H1 (cell line): Measurements from ENCODE around the gene RABGGTA. TPM values are rescaled to one million over a fixed set of nuclear protein-coding genes. Genes with fewer than 3 reads are reported as not detected.

ENCODE experiments used
- CHD7 ChIP-seq: fragments of 300-600 bp; sonication (generic); IDR thresholded peaks from 2 replicates; pipeline ENCODE4 v1.7.1; 2012; ENCODE audit warnings: low read length, moderate library complexity, mild to moderate bottlenecking, inconsistent platforms; ENCODE audit not compliant: insufficient replicate concordance
- SRF ChIP-seq: IDR thresholded peaks from 2 replicates; pipeline ENCODE4 v1.6.1; 2011; ENCODE audit warnings: mild to moderate bottlenecking, low read depth, low read length, moderate library complexity
- polyA plus RNA-seq, 7 experiments: library from polyadenylated mRNA; depleted of rRNA in 3 of 7; stranded (reverse) in 5 of 7; unstranded in 2 of 7; fragments of >200 nt in 5 of 7; fragments of 200-250 nt in 2 of 7; gene quantifications; 1 replicate in 5 of 7; 2 replicates in 1 of 7; 4 replicates in 1 of 7; pipeline versions ENCODE4 v1.2.1 to v1.2.3, GENCODE V29; 2011 to 2013; ENCODE audit warnings: missing spikeins in 2 of 7, mixed read lengths in 2 of 7
- total RNA-seq: library from RNA; stranded (reverse); fragmentation: NEBNext Ultra II Directional; extraction: Animal tissue kit (Norgen Biotek cat#: 25700); gene quantifications from 2 replicates; pipeline ENCODE4 v1.2.1, GENCODE V29; 2021

The RABGGTA gene
- total and polyA plus RNA-seq, 2 of the 8 experiments (the other 6 are each of a cell fraction or from before 2014, with no cell fraction given): 16.0 to 49.8 TPM

- no peak for TF ChIP-seq CHD7
- no peak for TF ChIP-seq SRF
Observed at GRCh38 chr14:24232121-24232644, 39.2 kb downstream of the RABGGTA start, which contains the start of gene NEDD8 (continued).
